GM11168 (cell line): Measurements from ENCODE around the gene GNAT2.

Source experiments
- in situ Hi-C: fragments of 300-500 bp; cut with MboI; formaldehyde crosslinking; loops from one replicate; pipeline ENCODE4 v1.12.0; 2022; ENCODE audit warnings: low sequenced_read_pairs; ENCODE audit not compliant: unreplicated experiment

The GNAT2 gene

GRCh38 chr1:109619576-109620400 lies at the start of gene GNAT2, which contains the start of gene AMPD2:
Gene GNAT2, minus strand, starts transcription at chr1:109619616. Its CDS starts 6,746 bp downstream, at chr1:109612870.
Gene AMPD2, plus strand, starts transcription at chr1:109619837. Its CDS starts 1,339 bp downstream, at chr1:109621176.
- in situ Hi-C loops: no loop called here

DNA sequence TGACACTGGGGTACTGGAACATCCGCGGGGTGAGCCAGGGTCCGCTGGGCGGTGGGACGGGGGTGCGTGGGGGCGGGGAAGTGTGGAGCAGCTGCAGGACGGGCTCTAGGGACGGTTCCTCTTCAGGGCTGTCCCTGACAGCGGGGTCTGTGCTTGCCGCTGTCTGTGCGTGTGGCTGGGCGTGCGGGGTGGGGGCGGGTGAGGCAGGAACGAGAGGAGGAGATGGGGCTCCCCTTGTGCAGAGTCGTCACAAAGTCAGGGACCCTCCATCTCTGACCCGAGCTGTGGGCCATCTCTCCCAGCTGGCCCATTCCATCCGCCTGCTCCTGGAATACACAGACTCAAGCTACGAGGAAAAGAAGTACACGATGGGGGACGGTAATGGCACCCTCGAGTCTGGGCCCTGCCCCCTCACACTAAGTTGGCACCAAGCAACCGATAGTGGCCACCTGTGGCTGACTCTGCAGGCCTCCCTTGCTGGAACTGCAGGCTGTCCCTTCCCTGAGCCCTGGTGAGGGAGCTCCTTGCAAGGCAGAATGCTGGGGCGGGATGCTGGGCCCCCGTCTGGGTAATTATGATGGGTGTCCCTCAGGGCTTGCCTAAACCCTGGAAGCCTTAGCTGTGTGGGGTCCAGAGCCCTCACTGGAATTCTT lies 48.8 kb upstream of the GNAT2 start:
- in situ Hi-C loops: loop anchor here (10.0 kb wide), 1 partner anchor 47 kb away; the partner anchor contains the start of gene GSTM5

- in situ Hi-C loops: loop anchor here (10.0 kb wide), 1 partner anchor 47 kb away; the partner anchor contains the start of gene GSTM5
Observed at GRCh38 chr1:109667452-109668122, 48.2 kb upstream of the GNAT2 start, which contains the start of gene GSTM2. Gene GSTM2, plus strand, starts transcription at chr1:109668057. Its CDS starts 59 bp downstream, at chr1:109668116.

- in situ Hi-C loops: loop anchor here (10.0 kb wide), 1 partner anchor 50 kb away; the partner anchor contains the start of gene GSTM5
Observed at GRCh38 chr1:109664671-109665070, 45.3 kb upstream of the GNAT2 start.

DNA sequence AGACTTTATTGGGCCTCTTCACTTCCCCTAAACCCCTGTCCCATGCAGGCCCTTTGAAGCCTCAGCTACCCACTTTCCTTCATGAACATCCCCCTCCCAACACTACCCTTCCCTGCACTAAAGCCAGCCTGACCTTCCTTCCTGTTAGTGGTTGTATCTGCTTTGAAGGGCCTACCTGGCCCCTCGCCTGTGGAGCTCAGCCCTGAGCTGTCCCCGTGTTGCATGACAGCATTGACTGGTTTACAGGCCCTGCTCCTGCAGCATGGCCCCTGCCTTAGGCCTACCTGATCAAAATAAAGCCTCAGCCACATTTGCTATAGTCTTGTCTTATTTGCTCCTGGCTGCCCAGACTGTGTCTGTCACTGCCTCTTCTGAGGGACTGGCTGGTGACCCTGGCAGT lies 42.0 kb upstream of the GNAT2 start:
- in situ Hi-C loops: loop anchor here (10.0 kb wide), 1 partner anchor 53 kb away; the partner anchor contains the start of gene GSTM5

- in situ Hi-C loops: loop anchor here (10.0 kb wide), 1 partner anchor 54 kb away; the partner anchor contains the start of gene GSTM5
Observed at GRCh38 chr1:109660691-109661026, 41.2 kb upstream of the GNAT2 start.

DNA sequence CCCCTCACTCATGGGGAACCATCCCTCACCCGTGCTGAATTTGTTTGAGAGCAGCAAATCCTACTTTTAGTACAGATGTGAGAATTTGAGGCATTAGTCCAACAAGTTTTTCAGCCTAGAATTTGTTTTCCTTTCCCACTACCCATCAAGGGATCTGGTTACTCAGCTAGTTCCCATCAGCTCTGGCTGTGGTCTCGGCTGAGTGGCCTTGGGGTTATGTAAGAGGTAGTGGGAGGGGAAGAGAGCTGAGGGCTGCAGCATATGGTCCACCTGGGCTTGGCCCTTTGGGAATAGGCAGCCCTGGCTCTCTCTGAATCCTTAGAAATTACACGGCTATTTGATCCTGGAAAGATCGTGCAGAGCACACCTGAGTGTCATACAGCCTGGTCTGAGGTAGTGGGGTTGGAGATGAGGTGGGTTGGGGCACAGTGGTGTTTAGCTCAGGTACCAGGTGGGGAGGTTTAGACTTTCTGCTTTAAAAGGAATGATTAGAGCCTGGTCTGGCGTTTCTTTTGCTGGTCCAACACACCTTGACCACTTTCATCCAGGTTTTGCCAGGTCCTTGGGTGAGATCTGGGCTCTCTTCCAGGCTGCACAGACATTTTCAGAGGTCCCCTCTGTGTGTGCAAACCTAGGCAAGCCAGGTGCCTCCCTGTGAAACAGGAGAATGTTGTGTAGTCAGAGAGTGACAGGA lies 40.7 kb upstream of the GNAT2 start:
- in situ Hi-C loops: loop anchor here (10.0 kb wide), 1 partner anchor 55 kb away; the partner anchor contains the start of gene GSTM5

GRCh38 chr1:109659145-109659544 lies 39.7 kb upstream of the GNAT2 start:
- in situ Hi-C loops: no loop called here

DNA sequence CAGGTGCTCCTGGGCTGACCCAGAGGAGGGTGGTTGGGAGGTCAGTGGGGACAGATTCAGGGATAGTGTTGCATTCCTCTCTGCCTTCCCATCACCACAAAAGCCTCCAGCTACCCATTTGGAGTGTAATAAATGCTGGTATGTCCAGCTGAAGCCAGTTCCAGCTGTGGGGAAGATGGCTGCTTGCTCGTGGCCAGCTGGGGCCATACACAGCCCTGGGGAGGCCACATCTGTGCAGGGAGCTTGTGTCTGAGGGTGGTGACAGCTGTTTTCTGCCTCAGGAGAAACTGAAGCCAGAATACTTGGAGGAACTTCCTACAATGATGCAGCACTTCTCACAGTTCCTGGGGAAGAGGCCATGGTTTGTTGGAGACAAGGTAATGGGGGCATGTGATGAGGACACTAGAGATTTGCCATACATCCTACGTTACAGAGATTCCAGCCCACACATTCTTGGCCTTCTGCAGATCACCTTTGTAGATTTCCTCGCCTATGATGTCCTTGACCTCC lies 39.2 kb upstream of the GNAT2 start:
- in situ Hi-C loops: no loop called here

GRCh38 chr1:109657970-109658369 lies 38.6 kb upstream of the GNAT2 start:
- in situ Hi-C loops: no loop called here

- in situ Hi-C loops: no loop called here
Observed at GRCh38 chr1:109657395-109657794, 38.0 kb upstream of the GNAT2 start.

GRCh38 chr1:109655615-109656519 lies 36.5 kb upstream of the GNAT2 start, which contains the start of gene GSTM4:
Gene GSTM4, plus strand, starts transcription at chr1:109656099. Its CDS starts 291 bp downstream, at chr1:109656390.
- in situ Hi-C loops: no loop called here

DNA sequence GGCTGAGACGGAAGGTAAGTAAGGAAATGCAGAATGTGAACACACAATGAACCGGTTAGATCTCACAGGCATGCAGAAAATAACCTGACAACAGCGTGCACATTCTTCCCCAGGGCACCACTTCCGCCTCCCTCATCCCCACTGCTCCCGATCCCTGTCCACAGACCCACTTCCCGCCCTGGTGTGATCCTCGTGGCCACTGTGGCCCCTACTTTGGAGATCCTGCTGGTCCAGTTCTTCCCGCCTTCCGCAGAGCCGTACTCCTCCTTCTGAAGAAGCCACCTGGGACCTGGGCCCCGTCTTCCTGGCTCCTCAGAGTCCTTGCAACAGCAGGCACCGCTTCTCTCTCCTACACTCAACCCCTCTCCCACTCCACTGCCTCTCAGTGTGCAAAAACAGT lies 35.1 kb upstream of the GNAT2 start:
- in situ Hi-C loops: no loop called here

DNA sequence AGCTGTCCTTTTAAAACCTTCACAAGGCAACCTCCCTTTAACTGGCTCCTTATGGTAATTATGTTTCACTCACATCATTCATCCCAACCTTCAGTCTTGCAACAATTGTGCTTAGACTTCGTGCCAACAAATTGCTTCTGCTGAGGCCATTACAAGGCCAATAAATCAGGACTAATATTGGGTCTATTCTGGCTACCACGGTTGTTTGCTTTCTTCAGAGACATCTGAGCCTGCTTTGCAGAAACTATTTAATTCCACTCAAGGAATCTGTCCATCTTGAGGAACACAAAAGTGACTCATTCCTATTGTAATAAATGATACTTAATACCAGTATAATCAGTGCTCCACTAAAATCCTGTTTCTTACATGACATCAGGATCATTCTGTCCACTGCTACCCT lies 33.9 kb upstream of the GNAT2 start:
- in situ Hi-C loops: no loop called here

- in situ Hi-C loops: no loop called here
Observed at GRCh38 chr1:109652402-109652801, 33.0 kb upstream of the GNAT2 start.

DNA sequence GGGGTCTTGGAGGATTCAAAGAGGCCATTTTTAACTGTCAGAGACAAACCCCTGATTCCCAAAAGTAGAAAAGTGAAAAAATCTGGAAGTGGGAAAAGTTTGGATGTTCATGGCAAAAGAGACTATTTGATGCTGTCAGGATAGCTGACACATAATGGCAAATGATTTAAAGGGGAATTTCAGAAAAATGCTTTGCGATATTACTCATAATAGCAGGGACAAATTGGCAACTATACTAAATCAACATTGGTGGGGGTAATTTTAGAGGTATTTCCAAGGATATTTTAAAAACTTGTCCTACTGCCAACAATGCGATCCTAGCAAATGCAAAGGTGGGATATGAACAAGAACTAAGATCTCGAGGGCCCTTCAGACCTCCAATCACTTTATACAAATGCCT lies 31.2 kb upstream of the GNAT2 start:
- in situ Hi-C loops: no loop called here

GRCh38 chr1:109649491-109649914 lies 30.1 kb upstream of the GNAT2 start:
- in situ Hi-C loops: no loop called here

DNA sequence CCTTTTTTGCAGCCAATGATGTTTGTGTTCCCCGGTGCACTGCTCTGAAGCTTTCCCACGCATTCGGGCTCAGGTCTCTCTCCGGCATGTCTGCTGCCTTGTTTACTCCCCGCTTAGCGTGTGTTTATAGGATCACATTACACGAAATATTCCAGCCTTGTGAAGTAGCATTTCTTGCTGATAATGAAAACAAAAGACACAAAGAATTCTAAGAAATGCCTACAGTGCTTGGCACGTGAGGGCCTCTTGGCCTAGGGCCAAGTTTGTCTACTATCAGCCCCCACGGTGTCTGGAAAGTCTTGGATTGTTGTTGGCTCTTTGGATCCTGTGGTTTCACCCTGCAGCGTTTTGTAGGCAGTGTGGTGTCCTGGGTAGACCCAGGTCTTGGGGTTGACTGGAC lies 25.3 kb upstream of the GNAT2 start:
- in situ Hi-C loops: loop anchor here (5.0 kb wide), 1 partner anchor 128 kb away; no protein-coding TSS in a partner anchor
